Sigmoid colon (tissue), 4 donors: ENCODE measurements around the gene LONRF2.

Experiments
- CTCF ChIP-seq, 4 experiments: fragments of 450-650 bp in 3 of 4; fragments of 200-600 bp in 1 of 4; IDR thresholded peaks; one replicate each; pipeline ENCODE4 v1.5.1; 2016 to 2019; ENCODE audit warnings: antibody characterized with exemption in 4 of 4, mild to moderate bottlenecking in 3 of 4, moderate library complexity in 2 of 4
- POLR2AphosphoS5 ChIP-seq, 4 donors: sonication (generic); formaldehyde crosslinking; IDR thresholded peaks; one replicate each; pipeline ENCODE4 v1.6.1; 2017; ENCODE audit warnings: antibody characterized with exemption in 4 of 4

- no peak for TF ChIP-seq CTCF (IDR thresholded peaks at IDR 0.05)
- TF ChIP-seq POLR2AphosphoS5 (IDR thresholded peaks at IDR 0.05), result no peak
Observed at GRCh38 chr2:100352521-100352920, 30.2 kb upstream of the LONRF2 start.
